NT2/D1 (cell line): Measurements from ENCODE around the gene HOXA1.
A peak's percentile ranks its signal among the peaks of the same experiment; 100 is the strongest.

ENCODE experiments used
- SUZ12 ChIP-seq: IDR thresholded peaks from 2 replicates; pipeline ENCODE4 v1.6.1; 2011; ENCODE audit not compliant: insufficient read length, insufficient read depth; ENCODE audit errors: extremely low read depth
- YY1 ChIP-seq: IDR thresholded peaks from 2 replicates; pipeline ENCODE4 v1.6.1; 2011; ENCODE audit not compliant: insufficient read length, insufficient read depth
- ZNF274 ChIP-seq: IDR thresholded peaks from 2 replicates; pipeline ENCODE4 v1.6.1; 2011; ENCODE audit warnings: mild to moderate bottlenecking, low read depth, low read length

DNA sequence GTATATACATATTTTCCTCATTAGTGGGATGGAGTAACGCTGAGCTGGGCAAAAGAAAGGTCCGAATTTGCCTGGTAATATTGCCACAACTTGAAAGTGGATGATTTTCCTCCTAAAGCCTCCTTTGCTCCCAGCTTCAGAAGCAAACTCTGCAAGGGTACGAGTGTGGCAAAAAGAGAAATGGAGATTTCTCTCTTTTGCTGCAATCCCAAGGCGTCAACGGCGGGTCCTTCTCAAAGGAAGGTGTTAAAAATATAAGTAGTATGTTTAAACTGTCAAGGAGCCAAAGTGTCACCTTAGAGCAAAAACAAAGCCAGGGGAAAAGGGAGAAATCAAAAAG lies 19.1 kb upstream of the HOXA1 start:
- TF ChIP-seq YY1 (no peak), ZNF274 (no peak), SUZ12 (peak; percentile 38)
